ENCODE data around the gene RTL10. TPM values are rescaled to one million over a fixed set of nuclear protein-coding genes. Genes with fewer than 3 reads are reported as not detected.

The RTL10 gene, protein sequence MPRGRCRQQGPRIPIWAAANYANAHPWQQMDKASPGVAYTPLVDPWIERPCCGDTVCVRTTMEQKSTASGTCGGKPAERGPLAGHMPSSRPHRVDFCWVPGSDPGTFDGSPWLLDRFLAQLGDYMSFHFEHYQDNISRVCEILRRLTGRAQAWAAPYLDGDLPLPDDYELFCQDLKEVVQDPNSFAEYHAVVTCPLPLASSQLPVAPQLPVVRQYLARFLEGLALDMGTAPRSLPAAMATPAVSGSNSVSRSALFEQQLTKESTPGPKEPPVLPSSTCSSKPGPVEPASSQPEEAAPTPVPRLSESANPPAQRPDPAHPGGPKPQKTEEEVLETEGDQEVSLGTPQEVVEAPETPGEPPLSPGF
- 10.3 TPM for total RNA-seq
- polyA plus RNA-seq: 6.9 TPM

DNA sequence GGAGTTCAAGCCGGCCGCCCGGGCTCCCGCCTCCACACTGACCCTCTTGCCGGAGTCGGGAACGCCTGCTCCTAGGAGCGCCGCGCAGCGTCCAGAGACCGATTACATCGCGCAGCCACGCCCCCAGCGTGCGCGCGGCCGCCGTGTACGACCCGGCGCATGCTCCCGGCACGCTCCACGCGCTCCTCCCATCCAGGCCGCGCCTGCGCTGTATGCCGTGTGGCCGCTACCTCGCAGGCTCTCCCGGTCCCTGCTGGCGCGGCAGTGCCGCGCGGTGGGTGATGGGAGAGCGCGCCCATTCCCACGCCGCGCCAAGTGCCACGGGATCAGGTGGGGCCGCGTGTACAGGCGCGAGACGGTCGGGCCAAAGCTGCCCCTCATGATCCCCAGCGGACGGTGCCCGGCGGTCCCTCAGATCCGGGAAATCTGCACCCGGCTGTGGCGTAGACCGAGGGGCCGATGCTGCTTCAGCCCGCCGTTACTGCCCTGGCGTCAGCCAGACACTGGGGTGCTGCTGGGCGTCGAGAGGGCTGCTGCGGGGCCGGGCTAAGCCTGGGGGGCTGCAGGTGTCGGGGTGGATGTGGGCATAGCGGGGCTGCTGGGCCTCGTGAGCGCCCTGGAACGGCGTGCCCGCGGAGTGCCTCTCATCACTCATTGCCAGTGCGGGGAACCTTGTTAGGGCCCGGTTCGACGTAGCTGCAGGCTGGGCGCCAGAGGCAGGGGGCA, at the start of gene RTL10, which contains the start of gene GNB1L:
RTL10 (minus strand) TSS at position 97 of the 726 bp plus-strand sequence. CDS start 2,613 bp downstream, outside the sequence.
GNB1L (minus strand) TSS at position 97 of the 726 bp plus-strand sequence. CDS start 33,519 bp downstream, outside the sequence.
- Histone ChIP-seq H3K4me3 (ENCODE audit: low read depth, low read length) (peak within 1 kb of the TSS; percentile 71), H3K4me1 (ENCODE audit: insufficient read depth) (peaks cover 5% of the 10 kb centered on the region), H3K36me3 (ENCODE audit: insufficient read depth) (peaks cover 3% of the 10 kb centered on the region), H3K27ac (ENCODE audit: low read depth) (peak within 1 kb of the TSS; percentile 88)
- peak; percentile 77 for DNase-seq (ENCODE audit: extremely low spot score)
- WGBS: under 1% methylated on average over 81 of the region's 81 CpGs

DNA sequence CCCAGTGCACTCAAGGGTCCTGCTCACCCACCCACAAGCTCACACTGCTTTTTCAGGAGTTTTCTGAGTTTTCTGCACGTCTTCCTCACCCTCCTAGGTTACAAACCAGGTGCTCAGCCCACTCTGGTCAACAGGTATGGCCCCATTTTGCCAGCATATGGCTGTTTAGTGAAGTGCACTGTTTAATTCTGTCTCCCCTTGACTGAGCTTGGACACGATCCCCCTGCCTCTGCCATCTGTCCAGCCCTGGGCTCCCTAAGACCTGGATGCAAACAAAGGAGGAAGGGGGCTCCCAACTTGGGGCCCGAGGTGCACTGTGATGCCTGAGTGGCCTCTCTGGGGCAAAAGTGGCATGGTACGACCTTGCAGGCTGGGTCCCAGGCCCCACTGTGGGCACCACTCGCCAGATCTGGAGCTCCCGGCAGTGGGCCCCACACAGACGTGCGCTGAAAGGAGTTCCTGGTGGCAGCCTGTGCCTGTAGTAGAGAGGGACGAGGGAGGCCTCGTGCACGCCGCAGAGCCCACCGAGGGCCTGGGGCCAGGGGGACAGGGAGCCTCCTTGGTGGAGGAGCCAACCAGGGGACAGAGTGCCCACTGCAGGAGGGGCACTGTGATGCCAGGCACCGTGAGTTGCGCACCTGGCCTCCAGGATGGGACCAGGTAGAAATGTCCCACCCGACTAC, 49.6 kb upstream of the RTL10 start:
- Histone ChIP-seq H3K27ac (ENCODE audit: low read depth) (no peak overlapping the region), H3K4me1 (ENCODE audit: insufficient read depth) (no peaks in the 10 kb centered on the region), H3K36me3 (ENCODE audit: insufficient read depth) (peaks cover 2% of the 10 kb centered on the region), H3K4me3 (ENCODE audit: low read depth, low read length) (no peak overlapping the region)
- no peak for DNase-seq (ENCODE audit: extremely low spot score)
- 79% methylated on average over 16 of the region's 16 CpGs for WGBS

DNA sequence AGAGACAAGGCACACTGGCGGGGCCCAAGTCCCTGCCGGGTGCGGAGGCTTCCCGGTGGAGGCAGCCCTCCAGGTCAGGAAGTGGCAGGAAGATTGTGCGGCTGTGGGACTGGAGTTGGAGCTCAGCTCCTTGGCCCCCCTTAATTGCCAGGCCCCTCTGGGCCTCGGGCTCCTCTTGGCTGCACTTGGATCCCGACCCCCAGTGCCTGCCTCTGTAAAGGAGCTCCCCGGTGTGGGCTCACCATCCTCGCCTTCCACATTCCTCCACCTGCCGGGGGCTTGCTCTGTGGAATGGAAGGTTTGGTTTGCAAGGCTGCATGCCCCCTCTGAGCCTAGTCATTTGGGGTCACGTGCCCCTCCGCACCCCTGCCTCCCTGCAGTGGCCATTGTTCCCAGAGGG, 48.8 kb upstream of the RTL10 start:
- DNase-seq (ENCODE audit: extremely low spot score): no peak
- peaks cover 2% of the 10 kb centered on the region for H3K36me3 ChIP-seq (ENCODE audit: insufficient read depth)
- H3K4me3 ChIP-seq (ENCODE audit: low read depth, low read length): no peak overlapping the region
- no peak overlapping the region for H3K27ac ChIP-seq (ENCODE audit: low read depth)
- 85% methylated on average over 12 of the region's 12 CpGs for WGBS
- H3K4me1 ChIP-seq (ENCODE audit: insufficient read depth): no peaks in the 10 kb centered on the region

DNA sequence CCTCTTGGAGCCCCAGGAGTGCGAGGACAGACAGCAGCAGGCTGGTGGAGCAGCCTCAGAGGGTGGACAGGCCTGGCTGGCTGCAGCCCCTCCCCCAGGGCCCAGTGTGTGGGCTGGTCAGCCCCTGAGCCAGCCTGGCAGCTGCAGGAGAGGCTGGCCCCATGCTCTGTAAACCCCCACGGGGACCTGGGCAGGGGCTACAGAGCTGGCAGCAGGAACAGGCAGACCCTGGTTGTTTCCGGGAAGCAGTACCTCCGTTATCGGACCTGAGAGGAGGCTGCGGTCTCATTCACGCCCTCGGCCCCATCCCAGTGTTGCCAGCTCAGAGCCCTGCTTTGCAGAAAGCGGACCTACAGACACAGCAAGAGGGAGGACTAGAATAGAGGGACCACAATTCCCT, 48.4 kb upstream of the RTL10 start:
- DNase-seq (ENCODE audit: extremely low spot score): no peak
- WGBS: 85% methylated on average over 9 of the region's 9 CpGs
- no peaks in the 10 kb centered on the region for H3K4me1 ChIP-seq (ENCODE audit: insufficient read depth)
- H3K36me3 ChIP-seq (ENCODE audit: insufficient read depth): peaks cover 2% of the 10 kb centered on the region
- H3K27ac ChIP-seq (ENCODE audit: low read depth): no peak overlapping the region
- no peak overlapping the region for H3K4me3 ChIP-seq (ENCODE audit: low read depth, low read length)

DNA sequence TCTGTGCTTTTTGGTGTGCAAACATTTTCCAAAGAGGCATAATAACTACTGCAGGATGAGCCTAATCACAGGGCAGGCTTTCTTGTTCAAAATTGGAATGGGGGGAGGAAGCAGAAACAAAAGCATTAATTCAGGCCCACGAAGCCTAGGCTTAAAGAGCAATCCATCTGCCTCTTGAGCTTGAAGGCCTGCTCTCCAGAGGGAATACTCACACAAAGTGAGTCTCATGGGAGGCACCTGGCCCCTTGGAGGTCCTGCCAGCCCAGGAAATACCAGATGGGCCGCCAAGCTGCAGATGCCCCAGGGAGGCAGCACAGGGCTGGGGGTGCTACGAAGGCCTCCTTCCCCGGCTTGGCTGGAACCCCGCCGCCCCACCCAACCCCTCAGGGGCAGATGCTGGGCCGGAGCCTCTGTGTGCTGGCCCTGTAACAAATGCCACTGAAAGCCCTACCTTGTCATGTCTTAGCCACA, 47.6 kb upstream of the RTL10 start:
- WGBS: 93% methylated on average over 7 of the region's 7 CpGs
- Histone ChIP-seq H3K27ac (ENCODE audit: low read depth) (no peak overlapping the region), H3K4me3 (ENCODE audit: low read depth, low read length) (no peak overlapping the region), H3K4me1 (ENCODE audit: insufficient read depth) (no peaks in the 10 kb centered on the region), H3K36me3 (ENCODE audit: insufficient read depth) (peaks cover 2% of the 10 kb centered on the region)
- no peak for DNase-seq (ENCODE audit: extremely low spot score)

DNA sequence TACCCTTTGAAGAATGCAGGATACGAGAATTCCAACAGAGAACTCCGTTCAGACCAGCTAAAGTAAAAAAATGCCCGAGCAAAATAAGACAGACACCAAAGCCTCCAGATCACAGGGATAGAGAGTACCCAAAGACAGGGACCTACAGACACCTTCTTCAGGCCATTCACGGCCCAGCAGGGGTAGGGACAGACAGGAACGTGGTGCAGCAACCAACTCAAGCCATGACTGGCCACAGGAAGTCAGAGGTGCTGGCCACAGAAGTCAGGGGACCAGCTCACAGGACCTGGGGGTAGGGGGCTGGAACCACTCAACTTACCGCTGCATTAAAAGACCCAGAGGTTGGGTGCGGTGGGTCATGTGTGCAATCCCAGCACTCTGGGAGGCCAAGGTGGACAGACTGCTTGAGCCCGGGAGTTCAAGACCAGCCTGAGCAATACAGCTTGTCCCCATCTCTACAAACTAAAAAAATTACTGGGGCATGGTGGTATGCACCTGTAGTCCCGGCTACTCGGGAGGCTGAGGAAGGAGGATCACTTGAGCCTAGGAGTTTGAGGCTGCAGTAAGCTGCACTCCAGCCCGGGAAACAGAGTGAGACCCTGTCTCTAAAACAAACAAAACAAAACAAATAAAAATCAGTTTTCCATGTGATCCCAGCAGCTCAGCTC, 47.0 kb upstream of the RTL10 start:
- no peak overlapping the region for H3K4me3 ChIP-seq (ENCODE audit: low read depth, low read length)
- H3K4me1 ChIP-seq (ENCODE audit: insufficient read depth): no peaks in the 10 kb centered on the region
- no peak for DNase-seq (ENCODE audit: extremely low spot score)
- 91% methylated on average over 11 of the region's 11 CpGs for WGBS
- no peak overlapping the region for H3K27ac ChIP-seq (ENCODE audit: low read depth)
- peaks cover 2% of the 10 kb centered on the region for H3K36me3 ChIP-seq (ENCODE audit: insufficient read depth)

DNA sequence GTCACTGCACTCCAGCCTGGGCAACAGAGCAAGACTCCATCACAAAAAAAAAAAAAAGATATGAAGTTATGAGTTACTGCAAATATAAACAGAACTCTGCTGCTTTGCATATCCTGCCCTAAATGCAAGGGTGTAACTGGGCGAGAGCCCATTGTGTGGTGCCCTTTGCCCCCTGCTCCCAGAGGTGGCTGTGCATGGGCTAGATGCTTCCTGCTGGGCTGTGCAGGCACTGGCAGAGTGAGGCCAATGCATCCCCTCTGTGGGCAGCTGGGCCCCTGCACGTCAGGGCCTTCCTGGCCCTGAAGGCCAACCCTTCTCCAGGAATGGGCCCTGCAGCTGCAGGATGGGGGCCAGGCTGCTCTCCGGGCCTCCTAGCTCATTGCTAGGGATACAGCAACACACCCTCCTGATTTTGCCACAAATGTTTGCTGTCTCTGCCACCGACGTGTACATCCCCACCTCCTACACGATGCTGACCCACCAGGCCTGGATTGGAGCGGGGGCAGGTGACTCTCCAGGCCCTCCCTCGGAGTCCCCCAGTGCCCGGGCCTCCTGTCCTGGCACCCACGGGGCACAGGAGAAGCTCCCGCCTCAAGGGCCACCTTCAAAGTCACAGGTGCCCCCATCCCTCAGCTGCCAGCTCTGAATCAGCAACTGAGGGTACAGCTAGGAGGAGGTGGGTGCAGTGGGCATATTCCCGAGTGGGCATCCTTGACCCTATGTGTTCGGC, 46.2 kb upstream of the RTL10 start:
- Histone ChIP-seq H3K36me3 (ENCODE audit: insufficient read depth) (peaks cover 2% of the 10 kb centered on the region), H3K27ac (ENCODE audit: low read depth) (no peak overlapping the region), H3K4me3 (ENCODE audit: low read depth, low read length) (no peak overlapping the region), H3K4me1 (ENCODE audit: insufficient read depth) (no peaks in the 10 kb centered on the region)
- 89% methylated on average over 13 of the region's 13 CpGs for WGBS
- no peak for DNase-seq (ENCODE audit: extremely low spot score)

DNA sequence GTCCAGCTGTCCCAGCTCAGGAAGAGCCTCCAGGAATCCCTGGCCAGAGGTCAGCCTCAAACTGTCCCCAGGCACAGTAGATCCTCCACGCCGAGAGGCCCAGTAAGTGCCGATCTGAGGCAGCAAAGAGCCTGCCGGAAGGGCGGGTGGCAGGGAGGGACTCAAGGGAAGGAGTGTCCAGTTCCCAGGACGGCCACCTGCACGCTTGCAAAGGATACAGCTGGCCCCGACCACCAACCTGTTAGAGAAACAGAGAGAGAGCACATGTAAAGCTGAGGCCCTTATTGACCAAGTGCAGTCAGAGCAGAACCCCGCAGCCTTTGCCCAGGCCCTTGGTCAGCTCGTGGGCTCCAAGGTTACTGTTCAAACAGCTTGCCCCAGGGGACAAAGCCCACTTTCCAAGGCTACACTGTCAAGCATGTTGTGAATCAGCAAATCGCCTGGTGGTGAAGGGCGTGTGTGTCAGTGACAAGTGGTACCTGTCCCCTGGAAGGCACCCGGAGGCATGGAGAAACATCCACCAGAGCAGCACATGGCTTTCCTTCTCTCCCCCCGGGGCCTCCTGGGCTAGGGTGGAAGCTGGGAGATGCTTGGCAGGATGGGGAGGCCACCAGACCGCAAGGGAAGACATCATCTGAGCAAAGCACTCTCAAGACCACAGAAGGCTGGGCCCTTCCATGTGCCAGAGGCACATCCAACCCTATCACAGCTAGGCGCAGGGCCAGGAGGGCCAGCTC, 44.3 kb upstream of the RTL10 start:
- H3K36me3 ChIP-seq (ENCODE audit: insufficient read depth): peaks cover 2% of the 10 kb centered on the region
- H3K4me3 ChIP-seq (ENCODE audit: low read depth, low read length): no peak overlapping the region
- WGBS: 90% methylated on average over 16 of the region's 16 CpGs

DNA sequence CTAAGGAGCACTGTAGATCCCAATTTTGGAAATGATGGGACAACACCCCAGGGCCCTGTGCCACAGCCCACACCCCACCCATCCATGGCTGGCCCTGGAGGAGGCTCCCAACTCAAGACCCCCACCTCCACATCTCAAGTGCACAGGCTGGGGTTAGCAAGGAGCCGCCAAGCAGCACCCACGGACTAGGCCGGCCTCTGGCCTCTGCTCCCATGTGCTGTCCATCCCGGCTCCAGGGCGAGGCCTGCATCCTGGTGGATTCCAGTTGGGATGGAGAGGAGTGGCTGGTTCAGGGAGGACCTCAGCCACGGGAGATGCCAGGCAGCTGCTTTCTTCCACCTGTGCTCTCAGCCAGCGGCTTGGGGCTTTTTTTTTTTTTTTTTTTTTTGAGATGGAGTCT, 43.5 kb upstream of the RTL10 start:
- Histone ChIP-seq H3K4me3 (ENCODE audit: low read depth, low read length) (no peak overlapping the region), H3K4me1 (ENCODE audit: insufficient read depth) (no peaks in the 10 kb centered on the region), H3K36me3 (ENCODE audit: insufficient read depth) (peaks cover 2% of the 10 kb centered on the region), H3K27ac (ENCODE audit: low read depth) (no peak overlapping the region)
- WGBS: 93% methylated on average over 7 of the region's 7 CpGs
- no peak for DNase-seq (ENCODE audit: extremely low spot score)

More for the DNA sequence above, 44.3 kb upstream of the RTL10 start:
- DNase-seq (ENCODE audit: extremely low spot score): no peak
- no peak overlapping the region for H3K27ac ChIP-seq (ENCODE audit: low read depth)
- no peaks in the 10 kb centered on the region for H3K4me1 ChIP-seq (ENCODE audit: insufficient read depth)

DNA sequence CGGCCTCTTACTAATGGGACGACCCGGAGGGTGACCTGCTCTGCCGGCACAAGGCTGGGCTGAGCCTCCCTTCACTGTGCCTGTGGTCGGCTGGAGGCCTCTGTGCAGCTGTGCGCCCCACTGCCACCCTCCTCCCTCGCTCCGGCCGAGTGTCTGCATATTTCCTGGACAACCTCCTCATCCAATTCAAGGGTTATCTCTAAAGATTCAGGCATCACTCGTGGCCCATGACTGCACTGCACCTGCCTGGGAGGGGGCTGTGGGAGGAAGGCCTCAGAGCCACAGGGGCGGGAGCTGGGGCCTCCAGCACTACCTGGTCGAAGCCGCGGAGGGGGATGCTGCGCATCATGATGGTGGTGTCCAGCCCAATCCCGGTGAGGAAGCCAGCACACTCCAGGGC, 43.1 kb upstream of the RTL10 start:
- Histone ChIP-seq H3K4me1 (ENCODE audit: insufficient read depth) (no peaks in the 10 kb centered on the region), H3K36me3 (ENCODE audit: insufficient read depth) (peaks cover 2% of the 10 kb centered on the region), H3K4me3 (ENCODE audit: low read depth, low read length) (no peak overlapping the region), H3K27ac (ENCODE audit: low read depth) (no peak overlapping the region)
- 89% methylated on average over 16 of the region's 16 CpGs for WGBS
- no peak for DNase-seq (ENCODE audit: extremely low spot score)

DNA sequence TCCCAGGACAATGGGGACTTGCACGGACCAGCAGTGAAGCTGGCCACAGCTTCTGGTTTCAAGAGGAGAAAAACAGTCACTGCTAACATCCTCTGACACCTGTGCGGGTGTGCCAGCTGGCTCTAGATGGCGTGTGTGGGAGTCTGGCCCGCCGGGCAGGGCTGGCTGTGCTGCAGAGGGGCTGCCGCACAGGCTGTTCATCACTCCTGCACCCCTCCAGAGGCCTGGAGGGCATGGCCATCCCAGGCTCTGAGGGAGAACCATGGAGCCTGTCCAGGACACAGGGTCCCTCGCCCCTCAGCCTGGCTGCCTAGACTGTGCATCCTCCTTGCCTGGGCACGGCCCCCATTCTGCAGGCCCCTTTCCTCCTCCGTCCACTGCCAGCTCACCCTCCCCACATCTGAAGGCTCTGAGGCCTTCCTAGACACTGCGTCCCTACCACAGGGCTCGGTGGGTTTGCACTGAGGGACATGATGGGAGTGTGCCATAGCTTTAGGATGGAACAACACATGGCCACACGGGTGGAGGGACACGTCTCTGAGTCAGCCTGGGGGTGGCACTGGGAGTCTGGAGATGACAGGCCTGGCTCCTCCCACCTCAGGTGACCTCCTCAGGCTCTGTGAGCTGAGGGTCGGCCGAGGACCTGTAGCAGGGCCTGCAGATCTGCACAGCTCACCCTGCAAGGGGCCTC, 42.1 kb upstream of the RTL10 start:
- no peak for DNase-seq (ENCODE audit: extremely low spot score)
- 87% methylated on average over 15 of the region's 15 CpGs for WGBS
- H3K36me3 ChIP-seq (ENCODE audit: insufficient read depth): peaks cover 2% of the 10 kb centered on the region
- peaks cover 2% of the 10 kb centered on the region for H3K4me1 ChIP-seq (ENCODE audit: insufficient read depth)
- no peak overlapping the region for H3K4me3 ChIP-seq (ENCODE audit: low read depth, low read length)
- H3K27ac ChIP-seq (ENCODE audit: low read depth): no peak overlapping the region

Data from urinary bladder (tissue), 4 donors.